GM23338 (cell line): ENCODE measurements around the gene SERP2. TPM values are rescaled to one million over a fixed set of nuclear protein-coding genes. Genes with fewer than 3 reads are reported as not detected.

Experiments
- ATAC-seq: fragments of 200-7000 bp; cut with Tn5 transposase; 3 replicates; pipeline ENCODE4 v1.9.1; 2020
- DNase-seq: peaks from one replicate; pipeline ENCODE4 v3.0.0-alpha.2; 2015; ENCODE audit warnings: low spot score
- H2AFZ ChIP-seq: fragments of 200-600 bp; sonication (generic); 2 replicates; pipeline ENCODE4 v1.8.0; 2016; ENCODE audit warnings: antibody characterized with exemption, mild to moderate bottlenecking, moderate library complexity
- H3F3A ChIP-seq: fragments of 200-600 bp; sonication (generic); replicated peaks from 2 replicates; pipeline ENCODE4 v1.8.0; 2017; ENCODE audit warnings: antibody characterized with exemption, mixed run types, low read depth
- H3K27ac ChIP-seq: fragments of 200-600 bp; sonication (generic); 2 replicates; pipeline ENCODE4 v1.6.1; 2016; ENCODE audit warnings: low read depth
- H3K27me3 ChIP-seq: fragments of 200-600 bp; sonication (generic); 2 replicates; pipeline ENCODE4 v1.8.0; 2016; ENCODE audit warnings: mild to moderate bottlenecking, mixed run types, moderate library complexity; ENCODE audit not compliant: insufficient read depth
- H3K36me3 ChIP-seq: fragments of 200-600 bp; sonication (generic); 2 replicates; pipeline ENCODE4 v1.8.0; 2016; ENCODE audit warnings: mild to moderate bottlenecking; ENCODE audit not compliant: insufficient read depth
- H3K4me1 ChIP-seq: fragments of 200-600 bp; sonication (generic); 2 replicates; pipeline ENCODE4 v1.8.0; 2016; ENCODE audit warnings: mild to moderate bottlenecking, moderate library complexity; ENCODE audit not compliant: insufficient read depth
- H3K4me2 ChIP-seq: fragments of 200-600 bp; sonication (generic); 2 replicates; pipeline ENCODE4 v1.7.1; 2017; ENCODE audit warnings: mixed run types
- H3K4me3 ChIP-seq: fragments of 200-600 bp; sonication (generic); 2 replicates; pipeline ENCODE4 v1.6.1; 2016; ENCODE audit warnings: mixed run types
- H3K79me2 ChIP-seq: fragments of 200-600 bp; sonication (generic); replicated peaks from 2 replicates; pipeline ENCODE4 v1.8.0; 2017; ENCODE audit warnings: mild to moderate bottlenecking; ENCODE audit not compliant: insufficient read depth
- H3K9me2 ChIP-seq: fragments of 200-600 bp; sonication (generic); 2 replicates; pipeline ENCODE4 v1.8.0; 2017; ENCODE audit not compliant: insufficient read depth
- H4K20me1 ChIP-seq: fragments of 200-600 bp; sonication (generic); replicated peaks from 2 replicates; pipeline ENCODE4 v1.8.0; 2017; ENCODE audit warnings: mild to moderate bottlenecking; ENCODE audit not compliant: insufficient read depth
- H3K27ac Mint-ChIP-seq: 2 replicates; pipeline ENCODE4 v1.8.0; 2020; ENCODE audit warnings: inconsistent platforms, mild to moderate bottlenecking, moderate library complexity, mixed read lengths
- H3K27me3 Mint-ChIP-seq: 3 replicates; pipeline ENCODE4 v1.8.0; 2022; ENCODE audit warnings: low read depth, mild to moderate bottlenecking, moderate library complexity, mixed read lengths, inconsistent platforms; ENCODE audit not compliant: insufficient read depth, poor library complexity
- H3K36me3 Mint-ChIP-seq: 3 replicates; pipeline ENCODE4 v1.8.0; 2021; ENCODE audit warnings: low read depth, mild to moderate bottlenecking, inconsistent platforms, moderate library complexity, mixed read lengths
- H3K4me1 Mint-ChIP-seq: 3 replicates; pipeline ENCODE4 v1.8.0; 2020; ENCODE audit warnings: mild to moderate bottlenecking, inconsistent platforms, mixed read lengths
- H3K4me3 Mint-ChIP-seq: 3 replicates; pipeline ENCODE4 v1.8.0; 2021; ENCODE audit warnings: moderate library complexity, mild to moderate bottlenecking, inconsistent platforms, mixed read lengths
- H3K9me3 Mint-ChIP-seq: 3 replicates; pipeline ENCODE4 v1.8.0; 2020; ENCODE audit warnings: moderate library complexity, mild to moderate bottlenecking, inconsistent platforms, mixed read lengths
- CREB1 ChIP-seq: fragments of 250-450 bp; sonication (Bioruptor Pico); IDR thresholded peaks from 2 replicates; pipeline ENCODE4 v1.5.0; 2020; ENCODE audit warnings: low read depth, mild to moderate bottlenecking, moderate library complexity
- EZH2 ChIP-seq: fragments of 200-600 bp; sonication (generic); IDR thresholded peaks from one replicate; pipeline ENCODE4 v1.8.0; 2017; ENCODE audit warnings: antibody characterized with exemption, mild to moderate bottlenecking, low read depth; ENCODE audit not compliant: unreplicated experiment
- EZH2phosphoT487 ChIP-seq: fragments of 200-600 bp; sonication (generic); IDR thresholded peaks from one replicate; pipeline ENCODE4 v1.8.1; 2018; ENCODE audit warnings: antibody characterized with exemption; ENCODE audit not compliant: unreplicated experiment
- JUNB ChIP-seq: IDR thresholded peaks from one replicate; pipeline ENCODE4 v1.6.1; 2016; ENCODE audit warnings: antibody characterized with exemption; ENCODE audit not compliant: unreplicated experiment
- NANOG ChIP-seq: IDR thresholded peaks from 2 replicates; pipeline ENCODE4 v1.6.1; 2016; ENCODE audit warnings: antibody characterized with exemption, borderline replicate concordance
- POLR2AphosphoS5 ChIP-seq: IDR thresholded peaks from 2 replicates; pipeline ENCODE4 v1.6.1; 2016; ENCODE audit warnings: antibody characterized with exemption, low read depth
- REST ChIP-seq: IDR thresholded peaks from one replicate; pipeline ENCODE4 v1.6.1; 2018; ENCODE audit warnings: antibody characterized with exemption; ENCODE audit not compliant: unreplicated experiment
- STAT1 ChIP-seq: IDR thresholded peaks from one replicate; pipeline ENCODE4 v1.6.1; 2016; ENCODE audit warnings: antibody characterized with exemption; ENCODE audit not compliant: unreplicated experiment
- ZNF331 ChIP-seq: fragments of 250-450 bp; sonication (Bioruptor Pico); IDR thresholded peaks from 2 replicates; pipeline ENCODE4 v1.5.0; 2020; ENCODE audit warnings: low read depth, mild to moderate bottlenecking, moderate library complexity
- polyA plus RNA-seq: library from polyadenylated mRNA; unstranded; fragments of >200 nt; fragmentation: Nextera tagmentation; extraction: Ambion mirVana; gene quantifications from 2 replicates; pipeline ENCODE4 v1.2.1, GENCODE V29; 2016
- total RNA-seq: library from RNA; depleted of rRNA; stranded (reverse); fragments of >200 nt; shearing (Covaris generic); gene quantifications from 2 replicates; pipeline ENCODE4 v1.2.3, GENCODE V29; 2014
- TF ChIP-seq, protein P1 (sequence below): fragments of 250-450 bp; sonication (Bioruptor Pico); IDR thresholded peaks from 2 replicates; pipeline ENCODE4 v1.5.0; 2020; ENCODE audit warnings: mild to moderate bottlenecking, moderate library complexity
- TF ChIP-seq, protein P2 (sequence below): IDR thresholded peaks from 2 replicates; pipeline ENCODE4 v1.6.1; 2016; ENCODE audit warnings: antibody characterized with exemption
- TF ChIP-seq, protein P3 (sequence below), 2 experiments: fragments of 200-600 bp in 1 of 2; sonication (generic) in 1 of 2; conservative IDR thresholded peaks; 2 replicates each; pipeline versions ENCODE4 v1.5.1 to v1.6.1; 2016 to 2017; ENCODE audit warnings: antibody characterized with exemption in 2 of 2, low read depth in 2 of 2, mild to moderate bottlenecking in 2 of 2, moderate library complexity in 1 of 2

The SERP2 gene
- total and polyA plus RNA-seq, 2 experiments from 2014 or later: 0.59 to 3.4 TPM

DNA sequence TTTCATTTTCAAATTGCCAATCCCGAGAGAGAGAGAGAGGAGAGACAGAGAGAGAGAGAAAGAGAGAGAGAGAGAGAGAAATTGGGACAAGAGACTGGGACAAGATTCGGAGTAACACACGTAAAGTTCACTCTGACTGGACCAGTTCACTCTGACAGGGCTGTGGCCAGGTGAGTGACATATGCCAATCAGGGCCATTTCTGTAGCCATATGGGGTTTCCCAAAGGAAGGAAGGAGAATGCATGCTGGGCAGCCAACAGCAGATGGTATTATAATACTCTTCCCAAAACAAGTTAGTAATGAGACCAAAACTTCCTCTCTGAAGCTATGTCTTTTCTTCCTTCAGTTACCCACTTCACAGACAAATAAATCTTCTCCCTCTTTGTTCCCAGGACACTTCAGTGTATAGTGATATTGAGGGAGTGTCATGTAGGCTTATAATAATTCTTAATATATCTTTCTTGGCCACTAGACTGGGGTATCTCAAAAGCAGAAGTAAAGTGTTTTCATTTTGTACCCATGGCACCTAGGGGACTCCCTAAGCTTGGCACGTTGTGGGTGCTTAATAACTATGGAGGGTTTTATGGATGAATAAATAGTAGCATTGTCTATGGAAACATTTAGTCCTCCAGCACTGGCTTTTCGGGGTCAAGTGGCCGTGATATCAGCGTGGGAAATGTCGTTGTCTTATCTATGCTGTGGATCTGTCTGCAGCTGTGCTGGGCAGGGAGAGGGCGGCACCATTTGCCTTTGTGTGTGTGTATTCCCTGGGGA is 51.6 kb downstream of the SERP2 start:
- no peak overlapping the region for H3K27ac Mint-ChIP-seq
- peaks cover 6% of the 10 kb centered on the region; the same call in 1 of the 3 replicates for H3K9me3 Mint-ChIP-seq
- Histone ChIP-seq H3K4me3 (no peak overlapping the region), H3K27me3 (no peaks in the 10 kb centered on the region), H2AFZ (no peak overlapping the region), H3K79me2 (no peaks in the 10 kb centered on the region), H3K27ac (no peak overlapping the region), H4K20me1 (no peaks in the 10 kb centered on the region), H3K36me3 (no peaks in the 10 kb centered on the region), H3K4me1 (no peaks in the 10 kb centered on the region; the same call in 1 of the 2 replicates), H3K4me2 (no peak overlapping the region), H3F3A (no peaks in the 10 kb centered on the region), H3K9me2 (no peaks in the 10 kb centered on the region; the same call in 1 of the 2 replicates)
- H3K4me3 Mint-ChIP-seq: no peak overlapping the region
- TF ChIP-seq EZH2phosphoT487: no peak
- TF ChIP-seq EZH2: no peak
- TF ChIP-seq STAT1: no peak
- no peak for TF ChIP-seq REST
- no peak for TF ChIP-seq POLR2AphosphoS5
- TF ChIP-seq JUNB: no peak
- TF ChIP-seq, protein P1, sequence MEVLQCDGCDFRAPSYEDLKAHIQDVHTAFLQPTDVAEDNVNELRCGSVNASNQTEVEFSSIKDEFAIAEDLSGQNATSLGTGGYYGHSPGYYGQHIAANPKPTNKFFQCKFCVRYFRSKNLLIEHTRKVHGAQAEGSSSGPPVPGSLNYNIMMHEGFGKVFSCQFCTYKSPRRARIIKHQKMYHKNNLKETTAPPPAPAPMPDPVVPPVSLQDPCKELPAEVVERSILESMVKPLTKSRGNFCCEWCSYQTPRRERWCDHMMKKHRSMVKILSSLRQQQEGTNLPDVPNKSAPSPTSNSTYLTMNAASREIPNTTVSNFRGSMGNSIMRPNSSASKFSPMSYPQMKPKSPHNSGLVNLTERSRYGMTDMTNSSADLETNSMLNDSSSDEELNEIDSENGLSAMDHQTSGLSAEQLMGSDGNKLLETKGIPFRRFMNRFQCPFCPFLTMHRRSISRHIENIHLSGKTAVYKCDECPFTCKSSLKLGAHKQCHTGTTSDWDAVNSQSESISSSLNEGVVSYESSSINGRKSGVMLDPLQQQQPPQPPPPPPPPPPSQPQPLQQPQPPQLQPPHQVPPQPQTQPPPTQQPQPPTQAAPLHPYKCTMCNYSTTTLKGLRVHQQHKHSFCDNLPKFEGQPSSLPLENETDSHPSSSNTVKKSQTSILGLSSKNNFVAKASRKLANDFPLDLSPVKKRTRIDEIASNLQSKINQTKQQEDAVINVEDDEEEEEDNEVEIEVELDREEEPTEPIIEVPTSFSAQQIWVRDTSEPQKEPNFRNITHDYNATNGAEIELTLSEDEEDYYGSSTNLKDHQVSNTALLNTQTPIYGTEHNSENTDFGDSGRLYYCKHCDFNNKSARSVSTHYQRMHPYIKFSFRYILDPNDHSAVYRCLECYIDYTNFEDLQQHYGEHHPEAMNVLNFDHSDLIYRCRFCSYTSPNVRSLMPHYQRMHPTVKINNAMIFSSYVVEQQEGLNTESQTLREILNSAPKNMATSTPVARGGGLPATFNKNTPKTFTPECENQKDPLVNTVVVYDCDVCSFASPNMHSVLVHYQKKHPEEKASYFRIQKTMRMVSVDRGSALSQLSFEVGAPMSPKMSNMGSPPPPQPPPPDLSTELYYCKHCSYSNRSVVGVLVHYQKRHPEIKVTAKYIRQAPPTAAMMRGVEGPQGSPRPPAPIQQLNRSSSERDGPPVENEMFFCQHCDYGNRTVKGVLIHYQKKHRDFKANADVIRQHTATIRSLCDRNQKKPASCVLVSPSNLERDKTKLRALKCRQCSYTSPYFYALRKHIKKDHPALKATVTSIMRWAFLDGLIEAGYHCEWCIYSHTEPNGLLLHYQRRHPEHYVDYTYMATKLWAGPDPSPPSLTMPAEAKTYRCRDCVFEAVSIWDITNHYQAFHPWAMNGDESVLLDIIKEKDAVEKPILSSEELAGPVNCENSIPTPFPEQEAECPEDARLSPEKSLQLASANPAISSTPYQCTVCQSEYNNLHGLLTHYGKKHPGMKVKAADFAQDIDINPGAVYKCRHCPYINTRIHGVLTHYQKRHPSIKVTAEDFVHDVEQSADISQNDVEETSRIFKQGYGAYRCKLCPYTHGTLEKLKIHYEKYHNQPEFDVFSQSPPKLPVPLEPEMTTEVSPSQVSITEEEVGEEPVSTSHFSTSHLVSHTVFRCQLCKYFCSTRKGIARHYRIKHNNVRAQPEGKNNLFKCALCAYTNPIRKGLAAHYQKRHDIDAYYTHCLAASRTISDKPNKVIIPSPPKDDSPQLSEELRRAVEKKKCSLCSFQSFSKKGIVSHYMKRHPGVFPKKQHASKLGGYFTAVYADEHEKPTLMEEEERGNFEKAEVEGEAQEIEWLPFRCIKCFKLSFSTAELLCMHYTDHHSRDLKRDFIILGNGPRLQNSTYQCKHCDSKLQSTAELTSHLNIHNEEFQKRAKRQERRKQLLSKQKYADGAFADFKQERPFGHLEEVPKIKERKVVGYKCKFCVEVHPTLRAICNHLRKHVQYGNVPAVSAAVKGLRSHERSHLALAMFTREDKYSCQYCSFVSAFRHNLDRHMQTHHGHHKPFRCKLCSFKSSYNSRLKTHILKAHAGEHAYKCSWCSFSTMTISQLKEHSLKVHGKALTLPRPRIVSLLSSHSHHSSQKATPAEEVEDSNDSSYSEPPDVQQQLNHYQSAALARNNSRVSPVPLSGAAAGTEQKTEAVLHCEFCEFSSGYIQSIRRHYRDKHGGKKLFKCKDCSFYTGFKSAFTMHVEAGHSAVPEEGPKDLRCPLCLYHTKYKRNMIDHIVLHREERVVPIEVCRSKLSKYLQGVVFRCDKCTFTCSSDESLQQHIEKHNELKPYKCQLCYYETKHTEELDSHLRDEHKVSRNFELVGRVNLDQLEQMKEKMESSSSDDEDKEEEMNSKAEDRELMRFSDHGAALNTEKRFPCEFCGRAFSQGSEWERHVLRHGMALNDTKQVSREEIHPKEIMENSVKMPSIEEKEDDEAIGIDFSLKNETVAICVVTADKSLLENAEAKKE (CRISPR knock-in tag): no peak
- TF ChIP-seq ZNF331: no peak
- no peak for TF ChIP-seq CREB1
- TF ChIP-seq, protein P2, sequence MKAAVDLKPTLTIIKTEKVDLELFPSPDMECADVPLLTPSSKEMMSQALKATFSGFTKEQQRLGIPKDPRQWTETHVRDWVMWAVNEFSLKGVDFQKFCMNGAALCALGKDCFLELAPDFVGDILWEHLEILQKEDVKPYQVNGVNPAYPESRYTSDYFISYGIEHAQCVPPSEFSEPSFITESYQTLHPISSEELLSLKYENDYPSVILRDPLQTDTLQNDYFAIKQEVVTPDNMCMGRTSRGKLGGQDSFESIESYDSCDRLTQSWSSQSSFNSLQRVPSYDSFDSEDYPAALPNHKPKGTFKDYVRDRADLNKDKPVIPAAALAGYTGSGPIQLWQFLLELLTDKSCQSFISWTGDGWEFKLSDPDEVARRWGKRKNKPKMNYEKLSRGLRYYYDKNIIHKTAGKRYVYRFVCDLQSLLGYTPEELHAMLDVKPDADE: no peak
- TF ChIP-seq, protein P3, sequence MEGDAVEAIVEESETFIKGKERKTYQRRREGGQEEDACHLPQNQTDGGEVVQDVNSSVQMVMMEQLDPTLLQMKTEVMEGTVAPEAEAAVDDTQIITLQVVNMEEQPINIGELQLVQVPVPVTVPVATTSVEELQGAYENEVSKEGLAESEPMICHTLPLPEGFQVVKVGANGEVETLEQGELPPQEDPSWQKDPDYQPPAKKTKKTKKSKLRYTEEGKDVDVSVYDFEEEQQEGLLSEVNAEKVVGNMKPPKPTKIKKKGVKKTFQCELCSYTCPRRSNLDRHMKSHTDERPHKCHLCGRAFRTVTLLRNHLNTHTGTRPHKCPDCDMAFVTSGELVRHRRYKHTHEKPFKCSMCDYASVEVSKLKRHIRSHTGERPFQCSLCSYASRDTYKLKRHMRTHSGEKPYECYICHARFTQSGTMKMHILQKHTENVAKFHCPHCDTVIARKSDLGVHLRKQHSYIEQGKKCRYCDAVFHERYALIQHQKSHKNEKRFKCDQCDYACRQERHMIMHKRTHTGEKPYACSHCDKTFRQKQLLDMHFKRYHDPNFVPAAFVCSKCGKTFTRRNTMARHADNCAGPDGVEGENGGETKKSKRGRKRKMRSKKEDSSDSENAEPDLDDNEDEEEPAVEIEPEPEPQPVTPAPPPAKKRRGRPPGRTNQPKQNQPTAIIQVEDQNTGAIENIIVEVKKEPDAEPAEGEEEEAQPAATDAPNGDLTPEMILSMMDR (conservative IDR thresholded peaks at IDR 0.05; ENCODE audit: low read depth in 2 of 2): no peak
- TF ChIP-seq NANOG: no peak
- peaks cover 9% of the 10 kb centered on the region for H3K4me1 Mint-ChIP-seq
- peaks cover 3% of the 10 kb centered on the region for H3K27me3 Mint-ChIP-seq
- no peak for ATAC-seq
- H3K36me3 Mint-ChIP-seq: peaks cover 7% of the 10 kb centered on the region
- no peak for DNase-seq
